SK-N-MC (cell line): ENCODE results near the gene LCMT1.

ENCODE experiments used
- EZH2 ChIP-seq: fragments of 200-600 bp; sonication (generic); IDR thresholded peaks from one replicate; pipeline ENCODE4 v1.6.1; 2017; ENCODE audit warnings: antibody characterized with exemption
- POLR2AphosphoS5 ChIP-seq: IDR thresholded peaks from 2 replicates; pipeline ENCODE4 v1.6.1; 2012; ENCODE audit warnings: mild to moderate bottlenecking, low read depth, low read length, borderline replicate concordance

DNA sequence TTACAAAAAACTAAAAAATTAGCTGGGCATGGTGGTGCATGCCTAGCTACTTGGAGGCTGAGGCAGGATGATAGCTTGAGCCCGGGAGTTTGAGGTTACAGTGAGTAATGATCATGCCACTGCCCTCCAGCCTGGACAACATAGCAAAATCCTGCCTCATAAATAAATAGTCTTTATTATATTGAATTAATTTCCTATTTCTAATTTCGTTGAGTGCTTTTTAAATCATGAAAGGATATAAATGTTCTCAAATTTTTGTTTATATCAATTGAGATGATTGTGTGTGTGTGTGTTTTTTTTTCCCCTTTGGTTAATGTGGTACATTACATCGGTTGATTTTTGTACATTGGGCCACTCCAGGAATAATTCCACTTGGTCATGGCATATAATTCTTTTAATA lies 73.2 kb downstream of the LCMT1 start:
- no peak for TF ChIP-seq POLR2AphosphoS5
- TF ChIP-seq EZH2 = no peak
